NCI-H128 (cell line): Measurements from ENCODE around the gene PCDHGC4.

Source experiments
- DNase-seq: peaks from one replicate; lab custom pipeline; 2025; ENCODE audit not compliant: unreplicated experiment; lab: John Stamatoyannopoulos, UW

PCDHGC4 gene

DNA sequence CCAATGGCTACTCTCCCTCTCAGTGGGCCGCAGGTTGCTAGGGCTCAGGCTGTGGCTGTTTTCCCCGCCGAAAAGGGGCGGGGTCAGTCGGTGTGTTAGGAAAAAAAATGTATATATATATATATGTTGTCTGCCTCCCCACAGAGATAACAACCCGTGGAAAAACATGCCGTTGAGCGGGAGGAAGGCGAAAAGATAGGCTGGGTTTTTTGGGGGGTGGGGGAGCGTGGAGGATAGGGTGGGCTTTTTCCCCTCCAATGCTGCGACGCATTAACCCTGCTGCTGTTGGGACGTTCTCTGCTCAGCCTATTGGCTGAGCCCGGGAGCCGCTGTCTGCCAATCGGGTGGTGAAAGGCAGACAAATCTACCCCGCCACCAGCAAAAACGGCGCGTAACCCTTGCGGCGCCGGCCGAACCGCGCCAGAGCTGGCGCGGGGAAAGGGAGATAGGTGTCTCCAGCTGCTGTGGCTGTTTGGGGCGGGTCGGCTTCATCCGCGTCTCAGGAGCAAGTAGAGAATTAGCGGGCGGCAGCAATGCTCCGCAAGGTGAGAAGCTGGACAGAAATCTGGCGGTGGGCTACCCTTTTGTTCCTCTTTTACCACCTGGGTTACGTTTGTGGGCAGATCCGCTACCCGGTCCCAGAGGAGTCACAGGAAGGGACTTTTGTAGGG, at the start of gene PCDHGC4:
Gene PCDHGC4 (plus strand): TSS at position 390 of the 671 bp plus-strand sequence. CDS start 144 bp downstream, at position 534.
- no peak for DNase-seq

DNA sequence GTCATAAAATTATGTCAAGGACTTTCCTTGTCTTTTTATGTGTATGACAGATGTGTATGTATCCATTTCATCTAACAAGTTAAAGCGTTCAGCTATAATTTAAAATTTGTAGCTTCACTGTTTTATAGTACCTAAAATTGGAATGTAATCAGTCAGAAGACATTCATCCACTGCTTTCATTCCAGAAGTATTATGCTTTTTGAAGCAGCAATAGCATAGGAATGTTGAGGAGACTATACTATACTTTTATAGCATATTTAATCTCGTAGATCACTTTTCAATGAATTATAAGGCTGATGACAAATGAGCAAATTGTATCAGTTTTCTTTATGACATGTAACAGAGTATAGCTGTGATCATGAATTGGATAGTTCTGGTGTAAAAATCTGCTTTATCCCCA, 47.6 kb upstream of the PCDHGC4 start:
- DNase-seq = no peak

DNA sequence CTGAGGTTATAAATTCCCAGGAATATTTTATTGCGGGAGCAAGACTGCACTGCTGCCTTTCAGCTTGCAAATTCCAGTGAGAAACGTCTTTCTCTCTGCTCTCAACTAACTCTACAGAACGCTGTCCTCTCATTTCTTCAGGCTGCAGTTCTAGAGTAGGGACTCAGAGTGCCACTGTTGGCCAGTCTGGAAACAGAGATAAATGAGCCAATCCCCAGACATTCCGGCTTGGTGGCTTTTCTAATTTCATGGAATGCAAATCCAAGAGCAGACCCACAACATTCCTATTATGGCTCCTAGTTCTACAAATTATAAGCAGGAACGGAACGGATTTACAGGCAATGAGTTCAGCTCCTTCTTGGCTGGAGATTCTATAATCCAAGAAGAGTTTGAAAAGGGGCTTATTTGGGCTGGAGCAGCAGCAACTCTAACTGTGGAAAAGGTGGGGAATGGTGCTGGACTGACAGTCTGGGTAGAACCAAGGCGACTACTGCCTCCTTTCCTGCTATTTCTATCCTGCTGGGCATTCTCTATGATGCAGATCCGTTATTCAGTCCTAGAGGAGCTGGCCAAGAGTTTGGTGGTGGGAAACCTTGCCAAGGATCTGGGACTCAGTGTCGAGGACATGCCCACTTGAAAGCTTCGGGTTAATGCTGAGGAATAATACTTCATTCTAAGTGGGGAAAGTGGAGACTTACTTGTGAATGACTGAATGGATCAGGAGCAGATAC, 45.3 kb upstream of the PCDHGC4 start:
- DNase-seq = no peak

DNA sequence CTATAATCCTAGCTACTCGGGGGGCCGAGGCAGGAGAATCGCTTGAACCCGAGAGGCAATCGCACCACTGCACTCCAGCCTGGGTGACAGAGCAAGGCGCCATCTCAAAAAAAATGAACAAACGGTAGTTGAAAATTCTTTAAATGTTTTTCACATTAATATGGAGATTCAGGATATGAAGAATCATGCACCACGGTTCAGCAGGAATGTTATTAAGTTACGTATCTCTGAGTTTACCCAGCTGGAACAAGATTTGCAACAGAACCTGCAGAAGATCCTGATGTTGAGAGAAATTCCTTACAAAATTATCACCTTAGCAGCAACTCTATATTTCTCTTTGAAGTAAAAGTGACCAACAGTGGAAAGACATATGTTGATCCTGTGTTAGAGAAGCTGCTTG, 44.5 kb upstream of the PCDHGC4 start:
- no peak for DNase-seq

DNA sequence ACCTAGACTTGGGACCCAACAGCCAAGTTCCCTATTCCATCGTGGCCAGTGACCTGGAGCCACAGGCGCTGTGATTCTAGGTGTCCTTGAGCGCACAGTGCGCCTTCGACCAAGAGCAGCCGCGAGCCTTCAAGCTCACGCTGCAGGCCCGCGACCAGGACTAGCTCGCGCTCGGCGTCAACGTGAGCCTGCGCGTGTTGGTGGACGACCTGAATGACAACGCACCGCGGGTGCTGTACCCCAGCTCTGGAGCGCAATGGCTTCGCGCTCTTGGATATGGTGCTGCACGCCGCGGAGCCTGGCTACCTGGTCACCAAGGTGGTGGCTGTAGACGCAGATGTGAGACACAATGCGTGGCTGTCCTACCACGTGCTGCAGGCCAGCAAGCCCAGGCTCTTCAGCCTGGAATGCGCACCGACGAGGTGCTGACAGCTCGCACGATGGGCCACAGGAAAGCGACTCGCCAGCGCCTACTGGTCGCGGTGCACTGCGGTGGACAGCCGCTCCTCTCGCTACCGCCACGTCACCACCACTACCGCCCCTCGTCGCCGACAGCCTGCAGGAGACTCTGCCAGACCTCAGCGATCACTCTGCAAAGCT, 43.2 kb upstream of the PCDHGC4 start:
- no peak for DNase-seq

DNA sequence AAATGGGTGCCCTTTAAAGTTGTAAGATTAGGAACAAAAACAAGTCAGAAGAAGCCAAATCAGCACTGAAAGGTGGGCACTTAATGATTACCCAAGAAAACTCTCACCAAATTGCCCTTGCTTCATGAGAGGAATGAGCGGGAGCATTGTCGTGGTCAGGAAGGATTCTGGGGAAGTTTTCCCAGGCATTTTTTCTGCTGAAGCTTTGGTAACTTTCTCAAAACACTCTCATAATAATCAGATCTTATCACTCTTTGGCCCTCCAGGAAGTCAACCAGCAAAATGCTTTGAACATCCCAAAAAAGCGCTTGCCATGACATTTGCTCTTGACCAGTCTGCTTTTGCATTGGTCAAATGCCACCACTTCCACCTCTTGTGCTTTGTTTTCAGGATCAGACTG, 19.5 kb upstream of the PCDHGC4 start:
- no peak for DNase-seq

DNA sequence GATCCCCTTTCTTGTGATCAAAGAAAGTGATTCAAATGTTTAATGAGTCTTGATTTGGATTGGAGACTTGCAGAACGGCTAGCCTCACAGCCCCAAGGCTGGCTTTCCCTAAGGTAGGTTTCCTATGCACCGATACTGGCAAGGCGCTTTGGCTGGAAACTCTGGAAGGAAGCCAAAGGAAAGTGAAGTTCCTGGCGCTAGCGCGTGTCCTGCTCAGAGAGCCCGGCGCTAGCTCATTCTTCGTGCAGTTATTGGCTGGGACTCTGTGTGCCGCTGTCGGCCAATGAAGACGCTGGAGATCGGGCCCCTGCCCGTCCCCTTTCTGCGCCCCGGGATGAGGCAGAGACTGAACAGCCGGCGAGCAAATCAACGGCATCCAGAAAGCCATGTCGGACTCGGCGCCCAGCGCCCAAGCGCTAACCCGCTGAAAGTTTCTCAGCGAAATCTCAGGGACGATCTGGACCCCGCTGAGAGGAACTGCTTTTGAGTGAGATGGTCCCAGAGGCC, 9.2 kb upstream of the PCDHGC4 start, which contains the start of gene PCDHGC3:
Gene PCDHGC3 (plus strand): TSS at position 342 of the 507 bp plus-strand sequence. CDS start 151 bp downstream, at position 493.
- peak; percentile 14 for DNase-seq

DNA sequence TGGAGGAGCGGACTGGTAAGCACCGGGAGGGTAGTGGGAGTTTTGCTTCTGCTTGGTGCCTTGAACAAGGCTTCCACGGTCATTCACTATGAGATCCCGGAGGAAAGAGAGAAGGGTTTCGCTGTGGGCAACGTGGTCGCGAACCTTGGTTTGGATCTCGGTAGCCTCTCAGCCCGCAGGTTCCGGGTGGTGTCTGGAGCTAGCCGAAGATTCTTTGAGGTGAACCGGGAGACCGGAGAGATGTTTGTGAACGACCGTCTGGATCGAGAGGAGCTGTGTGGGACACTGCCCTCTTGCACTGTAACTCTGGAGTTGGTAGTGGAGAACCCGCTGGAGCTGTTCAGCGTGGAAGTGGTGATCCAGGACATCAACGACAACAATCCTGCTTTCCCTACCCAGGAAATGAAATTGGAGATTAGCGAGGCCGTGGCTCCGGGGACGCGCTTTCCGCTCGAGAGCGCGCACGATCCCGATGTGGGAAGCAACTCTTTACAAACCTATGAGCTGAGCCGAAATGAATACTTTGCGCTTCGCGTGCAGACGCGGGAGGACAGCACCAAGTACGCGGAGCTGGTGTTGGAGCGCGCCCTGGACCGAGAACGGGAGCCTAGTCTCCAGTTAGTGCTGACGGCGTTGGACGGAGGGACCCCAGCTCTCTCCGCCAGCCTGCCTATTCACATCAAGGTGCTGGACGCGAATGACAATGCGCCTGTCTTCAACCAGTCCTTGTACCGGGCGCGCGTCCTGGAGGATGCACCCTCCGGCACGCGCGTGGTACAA, 8.5 kb upstream of the PCDHGC4 start:
- no peak for DNase-seq

DNA sequence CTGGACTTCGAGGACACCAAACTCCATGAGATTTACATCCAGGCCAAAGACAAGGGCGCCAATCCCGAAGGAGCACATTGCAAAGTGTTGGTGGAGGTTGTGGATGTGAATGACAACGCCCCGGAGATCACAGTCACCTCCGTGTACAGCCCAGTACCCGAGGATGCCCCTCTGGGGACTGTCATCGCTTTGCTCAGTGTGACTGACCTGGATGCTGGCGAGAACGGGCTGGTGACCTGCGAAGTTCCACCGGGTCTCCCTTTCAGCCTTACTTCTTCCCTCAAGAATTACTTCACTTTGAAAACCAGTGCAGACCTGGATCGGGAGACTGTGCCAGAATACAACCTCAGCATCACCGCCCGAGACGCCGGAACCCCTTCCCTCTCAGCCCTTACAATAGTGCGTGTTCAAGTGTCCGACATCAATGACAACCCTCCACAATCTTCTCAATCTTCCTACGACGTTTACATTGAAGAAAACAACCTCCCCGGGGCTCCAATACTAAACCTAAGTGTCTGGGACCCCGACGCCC, 7.7 kb upstream of the PCDHGC4 start:
- no peak for DNase-seq

DNA sequence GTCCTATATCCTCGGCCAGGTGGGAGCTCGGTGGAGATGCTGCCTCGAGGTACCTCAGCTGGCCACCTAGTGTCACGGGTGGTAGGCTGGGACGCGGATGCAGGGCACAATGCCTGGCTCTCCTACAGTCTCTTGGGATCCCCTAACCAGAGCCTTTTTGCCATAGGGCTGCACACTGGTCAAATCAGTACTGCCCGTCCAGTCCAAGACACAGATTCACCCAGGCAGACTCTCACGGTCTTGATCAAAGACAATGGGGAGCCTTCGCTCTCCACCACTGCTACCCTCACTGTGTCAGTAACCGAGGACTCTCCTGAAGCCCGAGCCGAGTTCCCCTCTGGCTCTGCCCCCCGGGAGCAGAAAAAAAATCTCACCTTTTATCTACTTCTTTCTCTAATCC, 7.0 kb upstream of the PCDHGC4 start:
- no peak for DNase-seq

DNA sequence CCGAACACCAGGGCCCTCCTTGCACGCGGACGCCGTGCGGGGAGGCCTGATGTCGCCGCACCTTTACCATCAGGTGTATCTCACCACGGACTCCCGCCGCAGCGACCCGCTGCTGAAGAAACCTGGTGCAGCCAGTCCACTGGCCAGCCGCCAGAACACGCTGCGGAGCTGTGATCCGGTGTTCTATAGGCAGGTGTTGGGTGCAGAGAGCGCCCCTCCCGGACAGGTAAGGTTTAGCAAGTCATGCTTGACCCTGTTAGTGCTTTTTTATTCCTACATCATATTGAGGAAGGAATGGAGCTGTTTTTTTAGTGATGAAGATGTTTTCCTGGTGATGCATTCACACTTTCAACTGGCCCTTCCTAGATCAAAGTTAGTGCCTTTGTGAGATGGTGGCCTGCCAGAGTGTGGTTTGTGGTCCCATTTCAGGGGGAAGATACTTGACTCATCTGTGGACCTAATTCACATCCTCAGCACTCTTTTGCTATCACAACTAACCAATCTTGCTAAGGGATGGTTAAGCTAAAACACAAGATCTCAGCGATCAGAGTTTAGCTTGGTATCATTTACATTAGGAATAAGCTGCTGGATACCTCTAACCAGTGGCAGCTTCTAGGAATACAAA, 6.4 kb upstream of the PCDHGC4 start:
- no peak for DNase-seq

DNA sequence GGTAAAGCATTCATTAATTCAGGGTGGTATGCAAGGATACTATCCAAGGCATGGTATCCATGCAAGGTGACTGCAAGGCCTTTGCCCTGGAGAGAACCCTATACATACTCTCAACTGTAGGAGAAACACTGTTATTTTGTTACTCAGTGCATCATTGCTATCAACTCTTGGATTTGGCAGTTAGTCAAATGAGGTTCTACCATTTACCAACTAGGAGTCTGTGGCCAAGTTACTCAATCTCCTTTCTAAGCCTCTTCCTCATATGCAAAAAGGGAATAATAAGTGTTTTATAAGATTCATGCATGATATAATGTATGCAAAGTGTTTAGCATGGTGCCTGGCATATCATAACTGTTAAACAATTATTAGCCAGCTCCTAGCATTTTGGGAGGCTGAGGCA, 5.1 kb upstream of the PCDHGC4 start:
- no peak for DNase-seq

DNA sequence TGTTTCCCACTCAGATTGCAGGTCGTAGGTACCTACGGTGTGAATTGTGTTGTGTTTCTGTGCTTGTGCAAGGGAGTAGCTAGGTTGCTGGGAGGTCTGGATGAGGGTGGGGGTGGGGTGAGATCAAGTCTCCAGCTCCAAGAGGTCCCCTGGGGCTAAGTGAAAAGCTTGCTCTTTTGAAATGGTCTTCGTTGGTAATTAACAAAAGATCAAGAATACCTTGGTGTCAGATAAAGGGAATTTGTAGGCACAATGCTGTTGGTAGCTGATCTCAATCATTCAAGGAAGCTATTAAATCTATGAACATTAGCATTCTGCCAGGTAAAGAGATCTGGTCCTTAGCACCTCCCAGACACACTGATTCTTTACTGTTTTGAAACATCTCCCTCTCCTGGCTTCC, 928 bp upstream of the PCDHGC4 start:
- DNase-seq = peak; percentile 15

DNA sequence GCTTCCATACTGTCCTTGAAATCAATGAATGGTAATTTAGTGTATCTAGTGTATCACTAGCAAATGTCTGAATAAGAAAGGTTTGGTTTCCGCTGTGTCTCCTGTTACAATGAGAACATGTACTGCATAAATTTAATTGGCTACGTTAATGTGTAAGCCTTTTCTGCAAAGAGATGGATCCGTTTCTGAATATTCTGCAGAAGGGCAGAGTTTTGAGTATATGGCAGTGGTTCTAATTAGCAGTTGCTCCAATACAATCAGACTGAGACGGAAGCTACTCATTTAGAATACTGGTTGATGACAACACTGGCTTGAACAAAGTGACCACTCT, 555 bp upstream of the PCDHGC4 start:
- no peak for DNase-seq

DNA sequence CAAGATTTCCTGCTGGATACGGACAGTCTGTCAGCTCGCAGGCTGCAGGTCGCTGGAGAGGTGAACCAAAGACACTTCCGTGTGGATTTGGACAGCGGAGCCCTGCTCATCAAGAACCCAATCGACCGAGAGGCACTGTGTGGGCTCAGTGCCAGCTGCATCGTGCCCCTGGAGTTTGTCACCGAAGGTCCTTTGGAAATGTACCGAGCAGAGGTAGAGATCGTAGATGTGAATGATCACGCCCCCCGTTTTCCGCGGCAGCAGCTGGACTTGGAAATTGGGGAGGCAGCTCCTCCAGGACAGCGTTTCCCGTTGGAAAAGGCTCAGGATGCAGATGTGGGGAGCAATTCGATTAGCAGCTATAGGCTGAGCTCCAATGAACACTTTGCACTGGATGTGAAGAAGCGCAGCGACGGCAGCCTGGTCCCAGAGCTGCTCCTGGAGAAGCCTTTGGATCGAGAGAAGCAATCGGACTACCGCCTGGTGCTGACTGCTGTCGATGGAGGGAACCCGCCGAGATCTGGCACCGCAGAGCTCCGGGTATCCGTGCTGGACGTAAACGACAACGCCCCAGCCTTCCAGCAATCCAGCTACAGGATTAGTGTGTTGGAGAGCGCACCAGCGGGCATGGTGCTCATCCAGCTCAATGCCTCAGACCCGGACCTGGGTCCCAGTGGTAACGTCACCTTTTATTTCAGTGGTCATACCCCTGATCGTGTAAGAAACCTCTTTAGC, 658 bp downstream of the PCDHGC4 start:
- no peak for DNase-seq

DNA sequence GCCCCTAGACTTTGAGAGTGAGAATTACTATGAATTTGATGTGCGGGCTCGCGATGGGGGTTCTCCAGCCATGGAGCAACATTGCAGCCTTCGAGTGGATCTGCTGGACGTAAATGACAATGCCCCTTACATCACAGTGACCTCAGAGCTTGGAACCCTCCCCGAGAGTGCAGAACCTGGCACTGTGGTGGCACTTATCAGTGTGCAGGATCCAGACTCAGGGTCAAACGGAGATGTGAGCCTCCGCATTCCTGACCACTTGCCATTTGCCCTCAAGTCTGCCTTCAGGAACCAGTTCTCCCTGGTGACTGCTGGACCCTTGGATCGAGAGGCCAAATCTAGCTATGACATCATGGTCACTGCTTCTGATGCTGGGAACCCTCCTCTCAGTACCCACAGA, 1.3 kb downstream of the PCDHGC4 start:
- no peak for DNase-seq

DNA sequence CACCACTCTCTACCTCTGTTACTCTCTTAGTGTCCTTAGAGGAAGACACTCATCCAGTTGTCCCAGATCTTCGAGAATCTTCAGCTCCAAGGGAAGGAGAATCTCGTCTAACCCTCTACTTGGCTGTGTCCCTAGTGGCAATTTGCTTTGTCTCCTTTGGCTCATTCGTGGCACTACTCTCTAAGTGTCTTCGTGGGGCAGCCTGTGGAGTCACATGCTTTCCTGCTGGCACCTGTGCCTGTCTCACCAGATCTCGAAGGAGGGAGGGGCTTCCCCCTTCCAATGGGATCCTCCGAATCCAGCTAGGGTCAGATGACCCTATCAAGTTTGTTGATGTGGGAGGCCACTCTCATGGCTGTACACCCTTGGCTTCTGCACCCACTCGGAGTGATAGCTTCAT, 2.3 kb downstream of the PCDHGC4 start:
- no peak for DNase-seq

DNA sequence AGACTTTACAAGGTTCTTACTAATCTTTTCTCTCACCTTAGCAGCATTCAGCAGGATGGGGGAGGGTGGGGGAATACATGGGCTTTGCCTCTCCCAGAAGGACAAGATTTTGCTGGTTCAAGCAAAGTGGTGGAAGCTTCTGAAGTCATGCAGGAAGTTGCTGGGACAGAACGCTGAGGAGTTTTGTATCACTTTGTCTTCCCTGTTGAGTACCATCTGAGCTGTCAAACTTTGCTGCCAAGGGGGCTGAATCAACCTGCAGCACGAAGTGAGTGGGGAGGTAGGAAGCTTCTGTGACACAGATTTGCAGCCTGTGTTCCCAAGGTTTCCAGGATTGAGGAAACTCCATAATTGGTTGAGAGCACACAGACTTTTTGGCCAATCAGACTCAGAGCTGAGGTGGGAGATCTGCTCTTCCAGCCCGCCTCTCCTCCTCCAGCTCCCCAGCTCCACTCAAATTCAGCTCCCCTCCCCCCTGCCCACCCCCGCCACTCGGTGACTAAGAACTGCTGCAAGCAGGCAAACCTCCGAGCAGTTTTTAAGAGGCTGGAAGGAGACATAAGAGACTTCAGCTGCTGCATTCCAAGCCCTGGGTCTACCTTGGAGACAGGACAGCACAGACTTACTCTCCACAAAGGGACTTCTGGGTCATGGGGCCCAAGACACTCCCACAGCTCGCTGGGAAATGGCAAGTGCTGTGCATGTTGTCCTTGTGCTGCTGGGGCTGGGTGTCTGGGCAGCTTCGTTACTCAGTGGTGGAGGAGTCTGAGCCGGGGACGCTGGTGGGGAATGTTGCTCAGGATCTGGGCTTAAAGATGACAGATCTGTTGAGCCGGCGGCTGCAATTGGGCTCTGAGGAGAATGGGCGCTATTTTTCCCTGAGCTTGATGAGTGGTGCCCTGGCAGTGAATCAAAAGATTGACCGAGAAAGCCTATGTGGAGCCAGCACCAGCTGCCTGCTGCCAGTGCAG, 4.0 kb downstream of the PCDHGC4 start, which contains the start of gene PCDHGC5:
Gene PCDHGC5 (plus strand): TSS at position 491 of the 971 bp plus-strand sequence. CDS start 160 bp downstream, at position 651.
- DNase-seq = no peak

DNA sequence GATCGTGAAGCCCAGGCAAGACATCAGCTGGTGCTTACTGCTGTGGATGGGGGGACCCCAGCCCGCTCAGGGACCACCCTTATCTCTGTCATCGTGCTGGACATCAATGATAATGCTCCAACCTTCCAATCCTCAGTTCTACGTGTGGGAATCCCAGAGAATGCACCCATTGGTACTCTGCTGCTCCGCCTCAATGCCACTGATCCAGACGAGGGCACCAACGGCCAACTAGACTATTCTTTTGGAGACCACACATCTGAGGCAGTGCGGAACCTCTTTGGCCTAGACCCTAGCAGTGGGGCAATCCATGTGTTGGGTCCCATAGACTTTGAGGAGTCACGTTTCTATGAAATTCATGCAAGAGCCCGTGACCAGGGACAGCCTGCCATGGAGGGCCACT, 5.0 kb downstream of the PCDHGC4 start:
- DNase-seq = no peak
